OCI-LY7 (cell line): ENCODE data around the gene MTSS2. TPM values are rescaled to one million over a fixed set of nuclear protein-coding genes. Genes with fewer than 3 reads are reported as not detected.

Experiments
- BruUV-seq: library from RNA; stranded (reverse); fragments of 400-500 nt; replicated peaks from 2 replicates; lab custom pipeline; 2021; lab: Mats Ljungman, UMichigan
- CTCF ChIA-PET: fragments of 300-600 bp; sonication (Branson Sonifier 250); formaldehyde crosslinking; loops from one replicate; lab custom pipeline; 2022; ENCODE audit warnings: antibody characterized with exemption; ENCODE audit not compliant: unreplicated experiment; lab: Charles Lee
- POLR2A ChIA-PET: fragments of 300-600 bp; sonication (Branson Sonifier 250); formaldehyde crosslinking; loops from one replicate; lab custom pipeline; 2022; ENCODE audit warnings: antibody characterized with exemption; lab: Charles Lee
- DNase-seq: peaks from one replicate; pipeline ENCODE4 v3.0.0-alpha.2; 2015; ENCODE audit warnings: low spot score
- H2AFZ ChIP-seq: fragments of 200-600 bp; sonication (generic), shearing (Covaris generic); 2 replicates; pipeline ENCODE4 v1.6.1; 2014; ENCODE audit warnings: mild to moderate bottlenecking, antibody characterized with exemption, low read length, moderate library complexity
- H3K27ac ChIP-seq: fragments of 200-600 bp; sonication (generic); 2 replicates; pipeline ENCODE4 v1.5.1; 2014; ENCODE audit warnings: mixed run types, low read depth, mild to moderate bottlenecking, moderate library complexity, low read length, inconsistent platforms; ENCODE audit not compliant: poor library complexity, severe bottlenecking
- H3K36me3 ChIP-seq: fragments of 200-600 bp; sonication (generic); 2 replicates; pipeline ENCODE4 v1.6.1; 2014; ENCODE audit warnings: mild to moderate bottlenecking, antibody characterized with exemption, low read length, moderate library complexity, mixed read lengths; ENCODE audit not compliant: insufficient read depth
- H3K4me1 ChIP-seq: fragments of 200-600 bp; sonication (generic); 2 replicates; pipeline ENCODE4 v1.5.1; 2014; ENCODE audit warnings: mild to moderate bottlenecking, low read length; ENCODE audit not compliant: insufficient read depth, poor library complexity, severe bottlenecking
- H3K4me2 ChIP-seq: fragments of 200-600 bp; sonication (generic); 2 replicates; pipeline ENCODE4 v1.6.1; 2014; ENCODE audit warnings: mild to moderate bottlenecking, low read length
- H3K4me3 ChIP-seq: fragments of 200-600 bp; sonication (generic); 2 replicates; pipeline ENCODE4 v1.5.1; 2014; ENCODE audit warnings: mild to moderate bottlenecking, low read depth, low read length; ENCODE audit not compliant: poor library complexity, severe bottlenecking
- H3K79me2 ChIP-seq: fragments of 200-600 bp; sonication (generic); 2 replicates; pipeline ENCODE4 v1.6.1; 2016; ENCODE audit warnings: low read depth, mild to moderate bottlenecking, low read length, moderate library complexity, mixed read lengths; ENCODE audit not compliant: insufficient read depth
- H3K9me2 ChIP-seq: fragments of 200-600 bp; sonication (generic); 2 replicates; pipeline ENCODE4 v1.6.1; 2016; ENCODE audit warnings: mild to moderate bottlenecking, low read length, mixed read lengths; ENCODE audit not compliant: insufficient read depth
- H3K9me3 ChIP-seq: fragments of 200-600 bp; sonication (generic); 2 replicates; pipeline ENCODE4 v1.6.1; 2014; ENCODE audit warnings: mild to moderate bottlenecking, mixed run types, low read length, mixed read lengths
- H4K20me1 ChIP-seq: fragments of 200-600 bp; sonication (generic); 2 replicates; pipeline ENCODE4 v1.6.1; 2014; ENCODE audit warnings: mild to moderate bottlenecking, antibody characterized with exemption, low read length, moderate library complexity, mixed read lengths; ENCODE audit not compliant: insufficient read depth
- CTCF ChIP-seq: fragments of 200-600 bp; sonication (generic); conservative IDR thresholded peaks from 2 replicates; pipeline ENCODE4 v1.5.1; 2014; ENCODE audit warnings: mild to moderate bottlenecking, antibody characterized with exemption, low read length, moderate library complexity, mixed read lengths
- EZH2phosphoT487 ChIP-seq: fragments of 200-600 bp; sonication (generic); IDR thresholded peaks from 2 replicates; pipeline ENCODE4 v1.6.1; 2018; ENCODE audit warnings: low read depth, borderline replicate concordance, mild to moderate bottlenecking, mixed run types, antibody characterized with exemption, low read length, moderate library complexity, mixed read lengths
- intact Hi-C: fragments of 100-400 bp; cut with micrococcal nuclease; formaldehyde crosslinking; loops from one replicate; pipeline ENCODE4 v1.10.0; 2022; ENCODE audit not compliant: unreplicated experiment
- total RNA-seq, 2 experiments: library from RNA; depleted of rRNA in 1 of 2; stranded (reverse); fragments of >200 nt in 1 of 2; shearing (Covaris generic) in 1 of 2; gene quantifications; 2 replicates each; pipeline ENCODE4 v1.2.3, GENCODE V29; 2014 to 2022

The MTSS2 gene
- total RNA-seq, 2 experiments from 2014 or later, result 0.17 to 0.19 TPM

DNA sequence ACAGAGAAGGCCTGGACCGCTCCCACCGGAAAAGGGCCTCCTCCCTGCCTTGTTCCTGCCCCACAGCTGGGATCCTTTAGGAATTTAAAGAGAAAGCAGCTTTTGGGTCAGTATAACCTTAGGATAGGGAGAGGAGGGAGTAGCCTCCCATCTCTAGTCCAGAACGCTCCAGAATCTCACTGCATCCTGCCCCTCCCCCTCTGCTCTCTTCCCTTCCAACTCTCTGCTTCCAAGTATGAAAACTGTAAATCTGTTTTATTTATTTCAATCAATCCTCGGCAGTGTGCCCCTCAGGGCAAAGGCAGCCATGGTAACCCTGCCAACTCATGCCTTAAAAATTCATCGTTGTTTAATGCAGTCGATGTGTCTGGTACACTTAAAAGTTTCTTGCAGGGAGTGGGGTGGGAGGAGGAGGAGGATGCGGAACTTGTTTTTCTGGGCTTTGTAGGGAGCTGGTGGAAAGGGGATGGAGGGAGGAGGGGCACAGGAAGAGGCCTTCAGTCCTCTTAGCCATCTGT lies 21.2 kb upstream of the MTSS2 start:
- POLR2A ChIA-PET, result no interaction called here
- TF ChIP-seq CTCF, result no peak
- TF ChIP-seq EZH2phosphoT487, result no peak
- H3K4me2 ChIP-seq, result no peak overlapping the region
- H3K4me1 ChIP-seq, result no peaks in the 10 kb centered on the region
- H2AFZ ChIP-seq, result no peak overlapping the region
- H3K4me3 ChIP-seq, result no peak overlapping the region
- no peaks in the 10 kb centered on the region for H4K20me1 ChIP-seq
- no peak overlapping the region for H3K27ac ChIP-seq
- no peak for DNase-seq
- CTCF ChIA-PET, result no interaction called here
- no peaks in the 10 kb centered on the region for H3K79me2 ChIP-seq
- H3K36me3 ChIP-seq, result no peaks in the 10 kb centered on the region
- intact Hi-C loops, result no loop called here
- H3K9me2 ChIP-seq, result no peaks in the 10 kb centered on the region
- H3K9me3 ChIP-seq, result no peaks in the 10 kb centered on the region
- no TSS peak for BruUV-seq

- CTCF ChIA-PET, result no interaction called here
- Histone ChIP-seq H3K36me3 (no peaks in the 10 kb centered on the region), H4K20me1 (no peaks in the 10 kb centered on the region), H3K9me3 (no peaks in the 10 kb centered on the region), H3K79me2 (no peaks in the 10 kb centered on the region), H3K4me2 (no peak overlapping the region), H3K27ac (no peak overlapping the region), H3K9me2 (no peaks in the 10 kb centered on the region), H3K4me3 (no peak overlapping the region), H3K4me1 (no peaks in the 10 kb centered on the region), H2AFZ (no peak overlapping the region)
- intact Hi-C loops, result no loop called here
- DNase-seq, result no peak
- POLR2A ChIA-PET, result no interaction called here
- no TSS peak for BruUV-seq
- TF ChIP-seq EZH2phosphoT487 (no peak), CTCF (no peak)
These were observed 19.2 kb upstream of the MTSS2 start for GRCh38 chr16:70705056-70705455.

- Histone ChIP-seq H3K4me2 (no peak overlapping the region), H3K4me1 (no peaks in the 10 kb centered on the region), H3K36me3 (no peaks in the 10 kb centered on the region), H3K9me3 (no peaks in the 10 kb centered on the region), H4K20me1 (no peaks in the 10 kb centered on the region), H3K79me2 (no peaks in the 10 kb centered on the region), H3K4me3 (no peak overlapping the region), H3K9me2 (no peaks in the 10 kb centered on the region), H3K27ac (no peak overlapping the region), H2AFZ (no peak overlapping the region)
- TF ChIP-seq CTCF (no peak), EZH2phosphoT487 (no peak)
- CTCF ChIA-PET, result no interaction called here
- no peak for DNase-seq
- no TSS peak for BruUV-seq
- intact Hi-C loops, result no loop called here
- POLR2A ChIA-PET, result no interaction called here
These were observed 18.7 kb upstream of the MTSS2 start for GRCh38 chr16:70704586-70704985.
